HL-60 (cell line): ENCODE data around the gene IGF2R.

Experiments used
- POLR2AphosphoS5 ChIP-seq: IDR thresholded peaks from 2 replicates; pipeline ENCODE4 v1.6.1; 2012; ENCODE audit warnings: low read depth
- TF ChIP-seq, protein P1 (sequence below): IDR thresholded peaks from one replicate; pipeline ENCODE4 v1.5.1; 2011; ENCODE audit warnings: low read length, control low read depth, inconsistent platforms; ENCODE audit not compliant: insufficient read depth

DNA sequence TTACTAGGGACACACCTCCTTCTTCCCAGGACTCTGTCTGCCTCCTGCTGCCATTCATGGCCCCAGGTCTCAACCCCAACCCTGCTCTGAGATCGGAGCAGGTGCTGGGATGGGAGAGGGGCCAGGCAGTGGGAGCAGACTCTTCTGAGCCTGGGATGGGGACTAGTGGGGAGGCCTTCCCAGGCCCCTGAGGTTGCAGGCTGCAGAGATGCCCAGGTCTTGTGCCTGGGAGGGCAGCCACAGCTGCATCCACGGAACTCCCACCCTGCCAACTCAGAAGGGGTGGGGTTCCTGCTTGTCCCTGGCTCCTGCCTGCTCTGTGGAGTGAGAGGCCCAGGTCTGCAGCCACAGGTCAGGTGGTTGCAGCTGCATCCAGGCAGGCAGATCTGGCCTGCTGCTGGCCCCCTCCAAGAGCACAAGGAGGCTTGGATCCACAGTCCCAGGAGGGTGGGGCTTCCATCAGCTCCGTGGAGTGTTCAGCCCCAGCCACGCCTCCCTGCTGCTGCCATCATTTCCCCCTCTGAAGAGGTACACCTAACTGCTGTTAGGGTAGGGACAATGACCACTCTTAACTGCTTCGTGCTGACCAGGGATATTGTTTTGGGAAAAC is 149.8 kb downstream of the IGF2R start:
- TF ChIP-seq, protein P1, sequence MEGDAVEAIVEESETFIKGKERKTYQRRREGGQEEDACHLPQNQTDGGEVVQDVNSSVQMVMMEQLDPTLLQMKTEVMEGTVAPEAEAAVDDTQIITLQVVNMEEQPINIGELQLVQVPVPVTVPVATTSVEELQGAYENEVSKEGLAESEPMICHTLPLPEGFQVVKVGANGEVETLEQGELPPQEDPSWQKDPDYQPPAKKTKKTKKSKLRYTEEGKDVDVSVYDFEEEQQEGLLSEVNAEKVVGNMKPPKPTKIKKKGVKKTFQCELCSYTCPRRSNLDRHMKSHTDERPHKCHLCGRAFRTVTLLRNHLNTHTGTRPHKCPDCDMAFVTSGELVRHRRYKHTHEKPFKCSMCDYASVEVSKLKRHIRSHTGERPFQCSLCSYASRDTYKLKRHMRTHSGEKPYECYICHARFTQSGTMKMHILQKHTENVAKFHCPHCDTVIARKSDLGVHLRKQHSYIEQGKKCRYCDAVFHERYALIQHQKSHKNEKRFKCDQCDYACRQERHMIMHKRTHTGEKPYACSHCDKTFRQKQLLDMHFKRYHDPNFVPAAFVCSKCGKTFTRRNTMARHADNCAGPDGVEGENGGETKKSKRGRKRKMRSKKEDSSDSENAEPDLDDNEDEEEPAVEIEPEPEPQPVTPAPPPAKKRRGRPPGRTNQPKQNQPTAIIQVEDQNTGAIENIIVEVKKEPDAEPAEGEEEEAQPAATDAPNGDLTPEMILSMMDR, result no peak
- no peak for TF ChIP-seq POLR2AphosphoS5
